H9 (cell line): ENCODE results near the gene PCDHA1. TPM values are rescaled to one million over a fixed set of nuclear protein-coding genes. Genes with fewer than 3 reads are reported as not detected.

Experiments
- DNase-seq: peaks from one replicate; pipeline ENCODE4 v3.0.0-alpha.2; 2017
- H2AFZ ChIP-seq: one replicate; pipeline ENCODE4 v1.6.1; 2013; ENCODE audit warnings: mild to moderate bottlenecking, low read length, control low read depth, moderate library complexity
- H2AK5ac ChIP-seq: 2 replicates; pipeline ENCODE4 v1.6.1; 2013; ENCODE audit warnings: low read length, control low read depth, mixed read lengths; ENCODE audit not compliant: insufficient read length
- H2BK120ac ChIP-seq: one replicate; pipeline ENCODE4 v1.6.1; 2013; ENCODE audit warnings: low read depth, mild to moderate bottlenecking, low read length, control low read depth, inconsistent platforms; ENCODE audit not compliant: poor library complexity, severe bottlenecking
- H2BK12ac ChIP-seq: 2 replicates; pipeline ENCODE4 v1.6.1; 2013; ENCODE audit warnings: low read length, control low read depth, mixed read lengths, low read depth; ENCODE audit not compliant: insufficient read length
- H2BK15ac ChIP-seq: 2 replicates; pipeline ENCODE4 v1.6.1; 2013; ENCODE audit warnings: low read depth, low read length, control low read depth
- H2BK20ac ChIP-seq: one replicate; pipeline ENCODE4 v1.6.1; 2013; ENCODE audit warnings: low read depth, mild to moderate bottlenecking, low read length, control low read depth, inconsistent platforms; ENCODE audit not compliant: poor library complexity, severe bottlenecking
- H2BK5ac ChIP-seq: 2 replicates; pipeline ENCODE4 v1.6.1; 2013; ENCODE audit warnings: low read length, control low read depth, mixed read lengths; ENCODE audit not compliant: insufficient read length
- H3K14ac ChIP-seq: 2 replicates; pipeline ENCODE4 v1.6.1; 2013; ENCODE audit warnings: low read length, control low read depth; ENCODE audit not compliant: insufficient read depth
- H3K18ac ChIP-seq: 2 replicates; pipeline ENCODE4 v1.6.1; 2013; ENCODE audit warnings: low read depth, mild to moderate bottlenecking, mixed read lengths, low read length, control low read depth; ENCODE audit not compliant: insufficient read length
- H3K23ac ChIP-seq: 2 replicates; pipeline ENCODE4 v1.6.1; 2013; ENCODE audit warnings: low read length, control low read depth, mixed read lengths, low read depth; ENCODE audit not compliant: insufficient read length
- H3K23me2 ChIP-seq: 2 replicates; pipeline ENCODE4 v1.6.1; 2013; ENCODE audit warnings: low read depth, mild to moderate bottlenecking, mixed read lengths, low read length, control low read depth; ENCODE audit not compliant: insufficient read length, poor library complexity, severe bottlenecking
- H3K27ac ChIP-seq: 2 replicates; pipeline ENCODE4 v1.5.1; 2013; ENCODE audit warnings: low read length, control low read depth, mixed read lengths, low read depth; ENCODE audit not compliant: insufficient read length
- H3K27me3 ChIP-seq: 2 replicates; pipeline ENCODE4 v1.6.1; 2013; ENCODE audit warnings: low read length, control low read depth, inconsistent platforms; ENCODE audit not compliant: insufficient read depth
- H3K4ac ChIP-seq: 2 replicates; pipeline ENCODE4 v1.6.1; 2013; ENCODE audit warnings: low read depth, mild to moderate bottlenecking, control low read depth, inconsistent platforms, low read length, moderate library complexity
- H3K4me1 ChIP-seq: 2 replicates; pipeline ENCODE4 v1.6.1; 2013; ENCODE audit warnings: low read length, control low read depth, inconsistent platforms; ENCODE audit not compliant: insufficient read depth
- H3K4me2 ChIP-seq: 2 replicates; pipeline ENCODE4 v1.6.1; 2013; ENCODE audit warnings: low read length, control low read depth, mixed read lengths; ENCODE audit not compliant: insufficient read length, insufficient read depth
- H3K56ac ChIP-seq: 2 replicates; pipeline ENCODE4 v1.6.1; 2013; ENCODE audit warnings: low read depth, mild to moderate bottlenecking, mixed read lengths, low read length, control low read depth; ENCODE audit not compliant: insufficient read length
- H3K79me1 ChIP-seq: 2 replicates; pipeline ENCODE4 v1.6.1; 2013; ENCODE audit warnings: low read depth, mild to moderate bottlenecking, moderate library complexity, low read length, control low read depth, inconsistent platforms; ENCODE audit not compliant: insufficient read depth, poor library complexity, severe bottlenecking
- H3K79me2 ChIP-seq: 2 replicates; pipeline ENCODE4 v1.6.1; 2013; ENCODE audit warnings: low read length, control low read depth, inconsistent platforms; ENCODE audit not compliant: insufficient read depth
- H3K9ac ChIP-seq: 2 replicates; pipeline ENCODE4 v1.6.1; 2013; ENCODE audit warnings: low read length, control low read depth, mixed read lengths; ENCODE audit not compliant: insufficient read length; ENCODE audit errors: extremely low read depth
- H3K9me3 ChIP-seq: one replicate; pipeline ENCODE4 v1.6.1; 2013; ENCODE audit warnings: low read depth, low read length, inconsistent platforms; ENCODE audit not compliant: control insufficient read depth
- H3T11ph ChIP-seq: one replicate; pipeline ENCODE4 v1.6.1; 2013; ENCODE audit warnings: mild to moderate bottlenecking, low read length, control low read depth, inconsistent platforms
- H4K20me1 ChIP-seq: one replicate; pipeline ENCODE4 v1.6.1; 2013; ENCODE audit not compliant: control insufficient read depth, insufficient read length, insufficient read depth
- H4K5ac ChIP-seq: 2 replicates; pipeline ENCODE4 v1.6.1; 2013; ENCODE audit warnings: low read depth, mild to moderate bottlenecking, mixed read lengths, low read length, control low read depth; ENCODE audit not compliant: insufficient read length
- H4K8ac ChIP-seq: replicated peaks from 2 replicates; pipeline ENCODE4 v1.6.1; 2013; ENCODE audit warnings: low read length, control low read depth, mixed read lengths, low read depth; ENCODE audit not compliant: insufficient read length
- H4K91ac ChIP-seq: 2 replicates; pipeline ENCODE4 v1.6.1; 2013; ENCODE audit warnings: low read depth, mild to moderate bottlenecking, moderate library complexity, mixed read lengths, low read length, control low read depth; ENCODE audit not compliant: insufficient read length
- H3K27ac Mint-ChIP-seq, 3 experiments: 2 replicates in 2 of 3; 3 replicates in 1 of 3; pipeline ENCODE4 v1.8.0; 2020 to 2021; ENCODE audit warnings: mixed read lengths in 3 of 3, mild to moderate bottlenecking in 1 of 3, moderate library complexity in 1 of 3
- H3K27me3 Mint-ChIP-seq: 2 replicates; pipeline ENCODE4 v1.8.0; 2021; ENCODE audit warnings: low read depth, mild to moderate bottlenecking, moderate library complexity, mixed read lengths
- H3K36me3 Mint-ChIP-seq, 3 experiments: 2 replicates in 2 of 3; 3 replicates in 1 of 3; pipeline ENCODE4 v1.8.0; 2020 to 2021; ENCODE audit warnings: low read depth in 3 of 3, mixed read lengths in 3 of 3; ENCODE audit not compliant: insufficient read depth in 1 of 3
- H3K4me1 Mint-ChIP-seq, 2 experiments: 2 replicates each; pipeline ENCODE4 v1.8.0; 2020; ENCODE audit warnings: mixed read lengths in 2 of 2
- H3K4me3 Mint-ChIP-seq, 2 experiments: 2 replicates in 1 of 2; 3 replicates in 1 of 2; pipeline ENCODE4 v1.8.0; 2020 to 2021; ENCODE audit warnings: mild to moderate bottlenecking in 2 of 2, mixed read lengths in 2 of 2, moderate library complexity in 1 of 2
- H3K9me3 Mint-ChIP-seq, 2 experiments: 2 replicates in 1 of 2; 3 replicates in 1 of 2; pipeline ENCODE4 v1.8.0; 2020; ENCODE audit warnings: mild to moderate bottlenecking in 2 of 2, mixed read lengths in 2 of 2, moderate library complexity in 1 of 2
- WGBS: extraction: QIAGEN DNeasy Blood & Tissue Kit; methylation state at CpG from one replicate; pipeline ENCODE4 v1.1.7; 2013; ENCODE audit warnings: missing lambda C conversion rate, low lambda C conversion rate, mixed read lengths; ENCODE audit not compliant: insufficient read length; ENCODE audit errors: extremely low coverage; 5-methylcytosine and 5-hydroxymethylcytosine counted together
- total RNA-seq: library from RNA; stranded (reverse); gene quantifications from 2 replicates; pipeline ENCODE4 v1.2.1, GENCODE V29; 2021
- TF ChIP-seq, protein P1 (sequence below): fragments of 200-600 bp; sonication (generic); conservative IDR thresholded peaks from 3 replicates; pipeline ENCODE4 v1.8.0; 2021; ENCODE audit warnings: antibody characterized with exemption, mild to moderate bottlenecking

The PCDHA1 gene
- total RNA-seq, 1 experiment from 2014 or later, result 0.61 TPM

DNA sequence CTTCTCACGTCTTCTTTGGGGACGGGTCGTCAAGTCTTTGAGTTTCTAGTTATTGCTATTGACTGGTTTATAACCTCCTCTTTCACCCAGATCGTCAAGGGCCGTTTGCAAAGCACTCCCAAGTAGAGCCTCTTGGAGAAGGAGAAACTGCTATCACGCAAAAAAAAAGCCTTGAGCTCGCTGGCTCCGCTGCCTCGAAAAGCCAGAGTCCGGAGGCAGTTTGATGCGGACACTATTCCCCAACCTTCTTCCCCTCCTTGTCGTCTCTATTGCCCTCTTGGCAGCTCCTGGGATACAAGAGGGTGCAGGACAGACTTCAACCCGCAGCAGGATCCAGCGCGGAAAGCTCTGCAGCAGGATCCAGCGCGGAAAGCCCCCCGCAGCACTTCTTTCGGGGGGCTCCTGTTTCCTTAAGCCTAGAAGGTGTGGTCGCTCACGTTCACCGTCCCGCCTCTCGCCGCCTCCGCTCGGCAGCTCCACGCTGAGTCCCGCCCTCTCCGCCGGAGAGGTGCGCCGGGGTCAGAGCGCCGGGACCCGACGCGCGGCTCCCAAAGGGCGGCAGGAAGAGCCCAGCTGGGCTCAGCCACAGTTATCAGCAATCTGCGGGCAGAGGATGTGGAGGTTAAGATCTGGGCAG lies 140.0 kb downstream of the PCDHA1 start, which contains the start of gene PCDHAC1:
Gene PCDHAC1, plus strand, starts transcription at position 494 of the 637 bp plus-strand sequence. CDS start 594 bp downstream, outside the sequence.
- Mint-ChIP-seq H3K36me3 (peaks cover 0 to 5% (median 0%) of the 10 kb centered on the region in 3 experiments; a peak in 1 of 7 replicates), H3K9me3 (no peaks in the 10 kb centered on the region; a peak in 1 of 5 replicates), H3K4me3 (peak within 1 kb of the TSS; percentile 82 to 89), H3K27ac (peak within 1 kb of the TSS; percentile 35 to 91 (median 70); a peak in 4 of 7 replicates), H3K4me1 (peaks cover 24 to 30% of the 10 kb centered on the region in 2 experiments), H3K27me3 (peaks cover 40% of the 10 kb centered on the region)
- peak; percentile 79 for DNase-seq
- Histone ChIP-seq H3K18ac (no peak within 1 kb of the TSS), H3K23me2 (peaks cover 15% of the 10 kb centered on the region), H2AK5ac (no peak within 1 kb of the TSS), H4K20me1 (no peaks in the 10 kb centered on the region), H2BK15ac (no peak within 1 kb of the TSS), H2BK12ac (no peak within 1 kb of the TSS), H3T11ph (no peak within 1 kb of the TSS), H3K56ac (no peak within 1 kb of the TSS), H4K5ac (no peak within 1 kb of the TSS), H3K9ac (peak within 1 kb of the TSS; percentile 60), H3K14ac (peak within 1 kb of the TSS; percentile 63; the same call in 1 of the 2 replicates), H2BK120ac (no peak within 1 kb of the TSS), H3K79me2 (no peaks in the 10 kb centered on the region), H3K27ac (no peak within 1 kb of the TSS), H3K9me3 (no peaks in the 10 kb centered on the region), H4K8ac (no peak within 1 kb of the TSS), H2BK20ac (no peak within 1 kb of the TSS), H2AFZ (no peak within 1 kb of the TSS), H4K91ac (no peak within 1 kb of the TSS), H3K4ac (no peak within 1 kb of the TSS), H3K4me1 (no peaks in the 10 kb centered on the region), H2BK5ac (no peak within 1 kb of the TSS), H3K27me3 (no peaks in the 10 kb centered on the region; the same call in 1 of the 2 replicates), H3K4me2 (peak within 1 kb of the TSS; percentile 73), H3K23ac (no peak within 1 kb of the TSS), H3K79me1 (no peaks in the 10 kb centered on the region)
- TF ChIP-seq, protein P1, sequence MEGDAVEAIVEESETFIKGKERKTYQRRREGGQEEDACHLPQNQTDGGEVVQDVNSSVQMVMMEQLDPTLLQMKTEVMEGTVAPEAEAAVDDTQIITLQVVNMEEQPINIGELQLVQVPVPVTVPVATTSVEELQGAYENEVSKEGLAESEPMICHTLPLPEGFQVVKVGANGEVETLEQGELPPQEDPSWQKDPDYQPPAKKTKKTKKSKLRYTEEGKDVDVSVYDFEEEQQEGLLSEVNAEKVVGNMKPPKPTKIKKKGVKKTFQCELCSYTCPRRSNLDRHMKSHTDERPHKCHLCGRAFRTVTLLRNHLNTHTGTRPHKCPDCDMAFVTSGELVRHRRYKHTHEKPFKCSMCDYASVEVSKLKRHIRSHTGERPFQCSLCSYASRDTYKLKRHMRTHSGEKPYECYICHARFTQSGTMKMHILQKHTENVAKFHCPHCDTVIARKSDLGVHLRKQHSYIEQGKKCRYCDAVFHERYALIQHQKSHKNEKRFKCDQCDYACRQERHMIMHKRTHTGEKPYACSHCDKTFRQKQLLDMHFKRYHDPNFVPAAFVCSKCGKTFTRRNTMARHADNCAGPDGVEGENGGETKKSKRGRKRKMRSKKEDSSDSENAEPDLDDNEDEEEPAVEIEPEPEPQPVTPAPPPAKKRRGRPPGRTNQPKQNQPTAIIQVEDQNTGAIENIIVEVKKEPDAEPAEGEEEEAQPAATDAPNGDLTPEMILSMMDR, result no peak
- no CpG with 5 or more reads among the region's 41 CpGs for WGBS
